HepG2 (cell line): ENCODE data around the gene CYB5A. TPM values are rescaled to one million over a fixed set of nuclear protein-coding genes. Genes with fewer than 3 reads are reported as not detected.

Source experiments
- ATAC-seq: fragments of 200-7000 bp; cut with Tn5 transposase; 3 replicates; pipeline ENCODE4 v1.9.1; 2020; ENCODE audit warnings: mild to moderate bottlenecking, moderate library complexity
- BruUV-seq: library from RNA; stranded (reverse); fragments of 400-500 nt; replicated peaks from 2 replicates; lab custom pipeline; 2021; lab: Mats Ljungman, UMichigan
- CTCF ChIA-PET: fragments of 300-600 bp; formaldehyde crosslinking; extraction: SDS; loops from one replicate; lab custom pipeline; 2021; ENCODE audit warnings: low total read pairs, inconsistent platforms, low intra/inter-chr PET ratio; lab: Yijun Ruan, JAX
- POLR2A ChIA-PET: fragments of 350-600 bp; sonication (Branson Sonifier 250); formaldehyde crosslinking; loops from one replicate; lab custom pipeline; 2020; ENCODE audit warnings: antibody characterized with exemption, inconsistent platforms; lab: Yijun Ruan, JAX
- DNase-seq: peaks from one replicate; pipeline ENCODE4 v3.0.0-alpha.2; 2015; ENCODE audit warnings: low spot score
- FAIRE-seq: peaks from 3 replicates; lab custom pipeline; 2011; peaks lifted over from hg19 to GRCh38; lab: Jason Lieb, UNC
- H2AFZ ChIP-seq: one replicate; pipeline ENCODE4 v1.6.1; 2011; ENCODE audit warnings: low read length, inconsistent platforms
- H3K27ac ChIP-seq: fragments of 300-600 bp; 3 replicates; pipeline ENCODE4 v1.8.0; 2011; ENCODE audit warnings: mixed run types, mild to moderate bottlenecking, mixed read lengths, low read length, inconsistent platforms; ENCODE audit not compliant: insufficient read depth; ENCODE audit errors: extremely low read length
- H3K27me3 ChIP-seq, 2 experiments: fragments of 200-600 bp in 1 of 2; 2 replicates in 1 of 2; 3 replicates in 1 of 2; pipeline versions ENCODE4 v1.6.0 to v1.8.0; 2011; ENCODE audit warnings: low read length in 2 of 2, mild to moderate bottlenecking in 2 of 2, moderate library complexity in 2 of 2, inconsistent platforms in 1 of 2; ENCODE audit not compliant: insufficient read depth in 2 of 2, control insufficient read depth in 1 of 2
- H3K36me3 ChIP-seq, 2 experiments: fragments of 200-600 bp in 1 of 2; replicated peaks in 1 of 2; 2 replicates in 1 of 2; 3 replicates in 1 of 2; pipeline versions ENCODE4 v1.5.1 to v1.8.0; 2011; ENCODE audit warnings: low read length in 2 of 2, inconsistent platforms in 1 of 2; ENCODE audit not compliant: insufficient read depth in 2 of 2, control insufficient read depth in 1 of 2
- H3K4me1 ChIP-seq: 2 replicates; pipeline ENCODE4 v1.5.1; 2012; ENCODE audit warnings: low read length, inconsistent platforms; ENCODE audit not compliant: insufficient read depth
- H3K4me2 ChIP-seq: 2 replicates; pipeline ENCODE4 v1.6.0; 2011; ENCODE audit warnings: low read depth, low read length, inconsistent platforms
- H3K4me3 ChIP-seq, 3 experiments: fragments of 200-600 bp in 1 of 3; sonication (generic), shearing (Covaris generic) in 1 of 3; replicated peaks in 1 of 3; 2 replicates each; pipeline ENCODE4 v1.5.1; 2011 to 2016; ENCODE audit warnings: low read length in 3 of 3, inconsistent platforms in 2 of 3, low read depth in 2 of 3, mild to moderate bottlenecking in 2 of 3, control low read depth in 1 of 3, mixed read lengths in 1 of 3; ENCODE audit not compliant: insufficient read depth in 1 of 3
- H3K79me2 ChIP-seq: one replicate; pipeline ENCODE4 v1.6.1; 2011; ENCODE audit warnings: low read length, inconsistent platforms; ENCODE audit not compliant: insufficient read depth
- H3K9ac ChIP-seq: 2 replicates; pipeline ENCODE4 v1.6.0; 2011; ENCODE audit warnings: mild to moderate bottlenecking, low read depth, low read length, inconsistent platforms; ENCODE audit not compliant: insufficient read depth
- H3K9me3 ChIP-seq: 2 replicates; pipeline ENCODE4 v1.5.1; 2012; ENCODE audit warnings: mild to moderate bottlenecking, low read length
- H4K20me1 ChIP-seq: 2 replicates; pipeline ENCODE4 v1.6.0; 2011; ENCODE audit warnings: inconsistent platforms, mild to moderate bottlenecking, low read length, moderate library complexity; ENCODE audit not compliant: insufficient read depth
- CAMTA2 ChIP-seq: sonication (generic); formaldehyde crosslinking; IDR thresholded peaks from 2 replicates; pipeline ENCODE4 v1.4.0; 2020; ENCODE audit warnings: mild to moderate bottlenecking, missing genetic modification reagents, borderline replicate concordance
- GATAD1 ChIP-seq: IDR thresholded peaks from 2 replicates; pipeline ENCODE4 v1.6.1; 2016; ENCODE audit warnings: missing genetic modification reagents, missing compliant biosample characterization
- NFE2 ChIP-seq: sonication (generic); formaldehyde crosslinking; IDR thresholded peaks from 2 replicates; pipeline ENCODE4 v1.4.0; 2020; ENCODE audit warnings: missing genetic modification reagents
- NFE2L2 ChIP-seq: fragments of 150-350 bp; IDR thresholded peaks from 2 replicates; pipeline ENCODE4 v1.6.1; 2014; ENCODE audit warnings: low read length
- ZBTB38 ChIP-seq: sonication (generic); formaldehyde crosslinking; IDR thresholded peaks from 2 replicates; pipeline ENCODE4 v1.5.1; 2020; ENCODE audit warnings: mild to moderate bottlenecking, missing genetic modification reagents
- ZNF121 ChIP-seq: sonication (generic); formaldehyde crosslinking; IDR thresholded peaks from 2 replicates; pipeline ENCODE4 v1.5.0; 2020; ENCODE audit warnings: mild to moderate bottlenecking, missing genetic modification reagents
- ZNF770 ChIP-seq: sonication (generic); formaldehyde crosslinking; IDR thresholded peaks from 2 replicates; pipeline ENCODE4 v1.5.0; 2020; ENCODE audit warnings: mild to moderate bottlenecking, missing genetic modification reagents
- whole genome bisulfite sequencing: methylation state at CpG from one replicate; pipeline ENCODE4 v1.1.6; 2017; ENCODE audit warnings: low lambda C conversion rate; 5-methylcytosine and 5-hydroxymethylcytosine counted together
- in situ Hi-C: cut with HindIII; loops from 2 replicates; pipeline ENCODE4 v1.10.0; 2017; ENCODE audit warnings: low pct_unique_long_range_greater_than_20kb; ENCODE audit not compliant: extremely low pct_ligation_motif_present
- intact Hi-C: fragments of 100-400 bp; cut with micrococcal nuclease; formaldehyde crosslinking; loops from one replicate; pipeline ENCODE4 v1.10.0; 2022; ENCODE audit not compliant: unreplicated experiment
- polyA plus RNA-seq, 8 experiments: library from polyadenylated mRNA; depleted of rRNA in 3 of 8; stranded (reverse) in 7 of 8; unstranded in 1 of 8; fragments of >200 nt; fragmentation: Illumina TruSeq in 4 of 8; extraction: Trizol in 4 of 8; gene quantifications; 2 replicates each; pipeline versions ENCODE4 v1.2.1 to v1.2.3, GENCODE V29; 2011 to 2016; ENCODE audit warnings: low read depth in 4 of 8, missing spikeins in 1 of 8, mixed read lengths in 1 of 8; ENCODE audit not compliant: insufficient read depth in 1 of 8
- total RNA-seq, 5 experiments: library from RNA; depleted of rRNA; stranded (reverse); fragments of >200 nt; fragmentation: Illumina TruSeq; extraction: Trizol; gene quantifications; 2 replicates each; pipeline ENCODE4 v1.2.3, GENCODE V29; 2016; ENCODE audit warnings: low read depth in 1 of 5

Gene CYB5A
- total and polyA plus RNA-seq, 2 of the 13 experiments (the other 11 are each of a cell fraction or from before 2014, with no cell fraction given), result 215 to 356 TPM

DNA sequence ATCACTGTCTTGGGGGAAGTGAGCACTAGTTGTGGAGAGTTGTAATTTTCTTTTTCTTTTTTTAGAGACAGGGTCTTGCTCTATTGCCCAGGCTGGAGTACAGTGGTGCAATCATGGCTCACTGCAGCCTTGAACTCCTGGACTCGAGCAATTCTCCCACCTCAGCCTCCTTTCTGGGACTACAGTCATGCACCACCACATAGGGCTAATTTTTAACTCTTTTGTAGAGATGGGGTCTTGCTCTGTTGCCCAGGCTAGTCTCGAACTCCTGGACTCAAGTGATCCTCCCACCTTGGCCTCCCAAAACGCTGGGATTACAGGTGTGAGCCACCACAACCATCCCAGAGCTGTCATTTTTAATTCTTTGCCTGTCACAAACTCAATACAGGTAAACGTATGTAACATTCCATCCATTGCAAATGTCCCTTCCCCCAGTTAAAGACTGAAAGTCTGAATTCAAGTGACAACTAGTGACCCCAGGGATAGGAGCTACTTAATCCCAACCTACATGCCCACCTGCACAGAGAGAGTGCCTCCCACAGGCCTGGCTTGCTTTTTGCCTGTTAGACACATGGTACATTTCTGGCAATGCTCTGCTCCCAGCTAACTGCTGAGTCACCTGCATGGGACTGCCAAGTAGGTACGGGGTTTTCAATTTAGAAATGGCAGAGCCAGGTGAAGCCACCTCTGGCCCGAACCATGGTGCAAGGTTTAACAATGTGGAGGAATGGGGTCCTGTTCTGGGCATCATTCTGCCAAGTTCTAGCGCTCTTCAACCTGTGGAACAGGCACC is 60.6 kb downstream of the CYB5A start:
- intact Hi-C loops, result loop anchor here (5.0 kb wide), 1 partner anchor 36 kb away; no protein-coding TSS in a partner anchor
- Histone ChIP-seq H3K27ac (peak overlapping the region; percentile 20), H3K9me3 (no peaks in the 10 kb centered on the region), H4K20me1 (no peaks in the 10 kb centered on the region), H3K4me3 (no peak overlapping the region), H3K4me2 (no peak overlapping the region), H3K27me3 (no peaks in the 10 kb centered on the region), H2AFZ (no peak overlapping the region), H3K9ac (no peak overlapping the region; the same call in 1 of the 2 replicates), H3K4me1 (peaks cover 80% of the 10 kb centered on the region), H3K79me2 (no peaks in the 10 kb centered on the region), H3K36me3 (no peaks in the 10 kb centered on the region)
- WGBS, result 91% methylated on average over 5 of the region's 7 CpGs
- in situ Hi-C loops, result no loop called here
- BruUV-seq, result no TSS peak
- TF ChIP-seq NFE2 (peak; percentile 50; the same call in 1 of the 2 replicates), GATAD1 (CRISPR knock-in tag) (no peak), ZNF770 (CRISPR knock-in tag) (peak; percentile 30; the same call in 1 of the 2 replicates), CAMTA2 (CRISPR knock-in tag) (no peak), NFE2L2 (peak; percentile 71), ZBTB38 (no peak), ZNF121 (CRISPR knock-in tag) (peak; percentile 94)
- ATAC-seq (no peak), DNase-seq (no peak), FAIRE-seq (no peak)
- CTCF ChIA-PET, result no interaction called here
- POLR2A ChIA-PET, result no interaction called here
